Measurements from ENCODE around the gene CRAMP1. TPM values are rescaled to one million over a fixed set of nuclear protein-coding genes. Genes with fewer than 3 reads are reported as not detected.

Gene CRAMP1
- total RNA-seq, 1 experiment from 2014 or later, result 33.0 TPM

- H3K9me3 ChIP-seq (ENCODE audit: low read depth, low read length, poor library complexity, severe bottlenecking), result no peaks in the 10 kb centered on the region
- no TSS peak for BruUV-seq (replicated peaks)
- H3K4me3 ChIP-seq (ENCODE audit: low read depth, low read length, poor library complexity, severe bottlenecking), result no peak overlapping the region
- H3K27ac ChIP-seq (ENCODE audit: low read depth, low read length, poor library complexity, severe bottlenecking), result no peak overlapping the region
- no peak for DNase-seq (ENCODE audit: low spot score)
- intact Hi-C loops (cut with micrococcal nuclease; ENCODE audit: unreplicated experiment), result no loop called here
- H3K36me3 ChIP-seq (ENCODE audit: insufficient read depth, low read length, poor library complexity, severe bottlenecking), result peaks cover 29% of the 10 kb centered on the region
- H3K4me1 ChIP-seq (ENCODE audit: insufficient read depth, low read length, poor library complexity, severe bottlenecking), result no peaks in the 10 kb centered on the region
- ChIA-PET CTCF (no interaction called here), POLR2A (ENCODE audit: low non-redundant PET) (no interaction called here)
- TF ChIP-seq CTCF (conservative IDR thresholded peaks at IDR 0.05; ENCODE audit: low read depth, low read length) (no peak), EZH2 (IDR thresholded peaks at IDR 0.05; ENCODE audit: borderline replicate concordance, low read depth, low read length, poor library complexity, severe bottlenecking) (no peak)
- no peaks in the 10 kb centered on the region for H3K27me3 ChIP-seq (replicated peaks; ENCODE audit: insufficient read depth, low read depth, low read length, poor library complexity)
Observed at GRCh38 chr16:1631230-1631629, 19.1 kb downstream of the CRAMP1 start.

DNA sequence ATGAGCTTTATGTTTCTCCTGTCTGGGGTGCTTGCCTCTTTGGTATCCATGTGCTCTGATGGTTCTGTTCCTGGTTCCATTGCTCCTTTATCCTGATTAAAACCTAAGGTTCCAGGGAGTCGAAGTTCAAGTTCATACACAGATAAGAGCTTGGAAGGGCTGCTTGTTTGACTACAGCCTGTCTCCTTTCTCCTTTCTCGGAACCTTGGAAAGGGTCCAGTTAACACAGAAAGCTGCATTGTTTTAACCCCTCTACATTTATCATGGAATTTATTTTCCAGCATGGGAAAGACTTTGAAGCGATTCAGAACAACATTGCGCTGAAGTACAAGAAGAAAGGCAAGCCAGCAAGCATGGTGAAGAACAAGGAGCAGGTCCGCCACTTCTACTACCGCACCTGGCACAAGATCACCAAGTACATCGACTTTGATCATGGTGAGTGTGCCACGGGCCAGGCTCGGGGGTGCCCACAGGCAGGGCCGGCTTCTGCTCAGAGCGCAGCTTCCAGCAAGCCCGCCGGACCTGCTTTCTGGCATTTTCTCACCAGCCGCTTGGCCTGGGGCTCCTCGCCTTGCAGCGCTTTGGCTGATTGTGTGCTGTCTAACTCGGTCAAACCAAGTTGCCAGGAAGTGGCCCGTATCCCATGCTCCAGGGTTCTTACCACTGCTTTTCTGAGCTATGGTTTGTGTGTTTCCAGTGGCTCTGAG lies 19.9 kb downstream of the CRAMP1 start:
- Histone ChIP-seq H3K27ac (ENCODE audit: low read depth, low read length, poor library complexity, severe bottlenecking) (no peak overlapping the region), H3K4me1 (ENCODE audit: insufficient read depth, low read length, poor library complexity, severe bottlenecking) (no peaks in the 10 kb centered on the region), H3K36me3 (ENCODE audit: insufficient read depth, low read length, poor library complexity, severe bottlenecking) (peaks cover 29% of the 10 kb centered on the region), H3K27me3 (replicated peaks; ENCODE audit: insufficient read depth, low read depth, low read length, poor library complexity) (no peaks in the 10 kb centered on the region), H3K9me3 (ENCODE audit: low read depth, low read length, poor library complexity, severe bottlenecking) (no peaks in the 10 kb centered on the region), H3K4me3 (ENCODE audit: low read depth, low read length, poor library complexity, severe bottlenecking) (no peak overlapping the region)
- DNase-seq (ENCODE audit: low spot score), result no peak
- CTCF ChIA-PET, result no interaction called here
- no peak for TF ChIP-seq CTCF (conservative IDR thresholded peaks at IDR 0.05; ENCODE audit: low read depth, low read length)
- no peak for TF ChIP-seq EZH2 (IDR thresholded peaks at IDR 0.05; ENCODE audit: borderline replicate concordance, low read depth, low read length, poor library complexity, severe bottlenecking)
- no TSS peak for BruUV-seq (replicated peaks)
- POLR2A ChIA-PET (ENCODE audit: low non-redundant PET), result no interaction called here
- intact Hi-C loops (cut with micrococcal nuclease; ENCODE audit: unreplicated experiment), result no loop called here

DNA sequence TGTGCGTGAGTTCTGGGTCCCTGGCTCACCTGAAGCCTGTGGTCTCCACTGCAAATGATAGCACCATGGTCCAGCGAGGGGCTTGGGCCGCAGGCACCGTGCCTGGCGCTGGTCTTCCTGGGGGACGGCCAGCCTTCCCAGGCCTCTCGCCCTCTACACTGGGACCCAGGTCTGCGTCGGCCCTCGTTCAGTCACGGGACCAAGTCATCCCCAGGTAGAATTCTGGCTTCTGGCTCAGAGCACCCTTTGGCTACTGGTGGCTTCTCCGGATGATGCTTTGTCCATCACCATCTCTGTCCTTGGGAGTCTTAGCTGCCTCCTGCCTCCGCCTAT lies 20.4 kb downstream of the CRAMP1 start:
- TF ChIP-seq EZH2 (IDR thresholded peaks at IDR 0.05; ENCODE audit: borderline replicate concordance, low read depth, low read length, poor library complexity, severe bottlenecking) (no peak), CTCF (conservative IDR thresholded peaks at IDR 0.05; ENCODE audit: low read depth, low read length) (no peak)
- H3K4me1 ChIP-seq (ENCODE audit: insufficient read depth, low read length, poor library complexity, severe bottlenecking), result no peaks in the 10 kb centered on the region
- no peak overlapping the region for H3K4me3 ChIP-seq (ENCODE audit: low read depth, low read length, poor library complexity, severe bottlenecking)
- intact Hi-C loops (cut with micrococcal nuclease; ENCODE audit: unreplicated experiment), result no loop called here
- H3K9me3 ChIP-seq (ENCODE audit: low read depth, low read length, poor library complexity, severe bottlenecking), result no peaks in the 10 kb centered on the region
- no peaks in the 10 kb centered on the region for H3K27me3 ChIP-seq (replicated peaks; ENCODE audit: insufficient read depth, low read depth, low read length, poor library complexity)
- H3K27ac ChIP-seq (ENCODE audit: low read depth, low read length, poor library complexity, severe bottlenecking), result no peak overlapping the region
- POLR2A ChIA-PET (ENCODE audit: low non-redundant PET), result no interaction called here
- H3K36me3 ChIP-seq (ENCODE audit: insufficient read depth, low read length, poor library complexity, severe bottlenecking), result peaks cover 26% of the 10 kb centered on the region
- CTCF ChIA-PET, result no interaction called here
- DNase-seq (ENCODE audit: low spot score), result no peak
- no TSS peak for BruUV-seq (replicated peaks)

Measured in A673 (cell line).